ENCODE data around the gene MCM3AP.

- TF ChIP-seq CTCF (IDR thresholded peaks at IDR 0.05) (no peak), EZH2 (IDR thresholded peaks at IDR 0.05) (no peak)
Observed at GRCh38 chr21:46299167-46299566, 13.8 kb upstream of the MCM3AP start.
